ENCODE results near the gene TARS1. TPM values are rescaled to one million over a fixed set of nuclear protein-coding genes. Genes with fewer than 3 reads are reported as not detected.

TARS1 gene
- total and polyA plus RNA-seq, 2 of the 8 experiments (the other 6 are each of a cell fraction or from before 2014, with no cell fraction given), result 94.4 to 445 TPM

GRCh38 chr5:33440482-33441240 lies at the start of gene TARS1 (continued):
- TF ChIP-seq YY1 (IDR thresholded peaks at IDR 0.05; ENCODE audit: low read depth, low read length), result 0 out of 2 replicates have a peak, but pooled peaks have one; percentile 5
- no peak for TF ChIP-seq NANOG (IDR thresholded peaks at IDR 0.05; ENCODE audit: insufficient read depth, low read depth, low read length, poor library complexity, severe bottlenecking)
- TF ChIP-seq POU5F1 (IDR thresholded peaks at IDR 0.05; ENCODE audit: low read depth, low read length), result no peak
- TF ChIP-seq TAF1 (IDR thresholded peaks at IDR 0.05; ENCODE audit: low read depth, low read length), result peak; percentile 90
- peak; percentile 58 for TF ChIP-seq NRF1 (IDR thresholded peaks at IDR 0.05; ENCODE audit: low read depth, low read length)
- peak; percentile 89 for TF ChIP-seq SP1 (IDR thresholded peaks at IDR 0.05; ENCODE audit: low read depth, low read length)
- TF ChIP-seq SAP30 (IDR thresholded peaks at IDR 0.05; ENCODE audit: insufficient read depth, insufficient replicate concordance, low read length), result no peak
- peak; percentile 57 for TF ChIP-seq SP2 (IDR thresholded peaks at IDR 0.05; ENCODE audit: low read length)
- peak; percentile 90 to 98 for TF ChIP-seq POLR2A (IDR thresholded peaks at IDR 0.05; ENCODE audit: control extremely low read depth in 1 of 2, low read depth in 2 of 2, low read length in 2 of 2)
